Prostate gland (tissue), 2 donors: ENCODE measurements around the gene IFNA10. TPM values are rescaled to one million over a fixed set of nuclear protein-coding genes. Genes with fewer than 3 reads are reported as not detected.
"Not testable (repeated sequence)": the region's sequence is repeated elsewhere in the genome, so short reads cannot be mapped to it uniquely, and the experiment has no call there.

Experiments
- DNase-seq: peaks from one replicate; pipeline ENCODE4 v3.0.0-alpha.2; 2019; ENCODE audit warnings: low spot score
- H3K27ac ChIP-seq, 2 donors: fragments of 200-600 bp; sonication (generic); 2 replicates each; pipeline ENCODE4 v1.5.1; 2017 to 2019
- H3K27me3 ChIP-seq: fragments of 200-600 bp; sonication (generic); replicated peaks from 2 replicates; pipeline ENCODE4 v1.5.1; 2019; ENCODE audit not compliant: insufficient read depth
- H3K36me3 ChIP-seq, 2 donors: fragments of 200-600 bp; sonication (generic); 1 replicate in 1 of 2; 2 replicates in 1 of 2; pipeline versions ENCODE4 v1.5.1 to v1.8.1; 2017 to 2019
- H3K4me1 ChIP-seq: fragments of 200-600 bp; sonication (generic); replicated peaks from 2 replicates; pipeline ENCODE4 v1.5.1; 2019
- H3K4me3 ChIP-seq, 2 donors: fragments of 200-600 bp; sonication (generic); 2 replicates each; pipeline ENCODE4 v1.5.1; 2017 to 2019
- H3K9me3 ChIP-seq: fragments of 200-600 bp; sonication (generic); 2 replicates; pipeline ENCODE4 v1.5.1; 2017
- POLR2A ChIP-seq: fragments of 450-650 bp; IDR thresholded peaks from one replicate; pipeline ENCODE4 v1.6.1; 2016; ENCODE audit warnings: antibody characterized with exemption, mild to moderate bottlenecking
- POLR2AphosphoS5 ChIP-seq: sonication (generic); formaldehyde crosslinking; IDR thresholded peaks from one replicate; pipeline ENCODE4 v1.6.1; 2017; ENCODE audit warnings: antibody characterized with exemption
- WGBS: methylation state at CpG from one replicate; pipeline ENCODE4 v1.1.5; 2018; 5-methylcytosine and 5-hydroxymethylcytosine counted together
- intact Hi-C: fragments of 100-400 bp; cut with DNase I; formaldehyde crosslinking; loops from one replicate; pipeline ENCODE4 v1.14.2; 2022
- total RNA-seq, 2 donors: library from RNA; depleted of rRNA; stranded (reverse); fragments of >200 nt; gene quantifications; one replicate each; pipeline ENCODE4 v1.1.0, GENCODE V29; 2016
- TF ChIP-seq, protein P1 (sequence below), 4 experiments: fragments of 200-600 bp in 2 of 4; fragments of 450-650 bp in 2 of 4; sonication (generic) in 2 of 4; IDR thresholded peaks; 1 replicate in 3 of 4; 2 replicates in 1 of 4; pipeline ENCODE4 v1.5.1; 2016 to 2019; ENCODE audit warnings: antibody characterized with exemption in 4 of 4, mild to moderate bottlenecking in 2 of 4, moderate library complexity in 2 of 4

IFNA10 gene
- total RNA-seq, 2 donors from 2014 or later, result not detected

DNA sequence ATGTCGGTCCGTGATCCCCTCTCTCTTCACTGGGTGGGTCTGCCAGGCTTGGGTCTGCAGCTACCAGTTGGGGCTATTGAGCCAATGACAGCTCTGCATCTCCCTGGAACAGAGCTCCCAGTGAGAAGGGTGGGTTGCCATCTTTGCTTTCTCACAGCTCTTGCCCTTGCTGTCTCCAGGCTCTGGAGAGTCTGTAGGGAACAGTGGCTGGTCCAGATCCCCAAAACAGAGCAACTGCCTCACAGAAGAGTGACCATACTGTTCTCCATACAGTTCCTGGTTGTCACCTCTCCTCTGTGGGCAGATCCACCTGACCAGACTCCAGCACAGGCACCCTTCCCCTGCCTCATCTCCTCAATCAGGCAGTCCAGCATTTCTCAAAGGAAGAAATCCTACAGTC, 26.3 kb upstream of the IFNA10 start:
- H3K36me3 ChIP-seq, result no peaks in the 10 kb centered on the region
- H3K9me3 ChIP-seq, result no peaks in the 10 kb centered on the region
- DNase-seq, result no peak
- no peak overlapping the region for H3K4me3 ChIP-seq
- no peak overlapping the region for H3K27ac ChIP-seq
- WGBS, result 95% methylated on average over 2 of the region's 2 CpGs
- H3K4me1 ChIP-seq, result no peaks in the 10 kb centered on the region
- intact Hi-C loops, result loop anchor here (10.0 kb wide), 1 partner anchor 552 kb away; no protein-coding TSS in a partner anchor
- no peaks in the 10 kb centered on the region for H3K27me3 ChIP-seq
- TF ChIP-seq, protein P1, sequence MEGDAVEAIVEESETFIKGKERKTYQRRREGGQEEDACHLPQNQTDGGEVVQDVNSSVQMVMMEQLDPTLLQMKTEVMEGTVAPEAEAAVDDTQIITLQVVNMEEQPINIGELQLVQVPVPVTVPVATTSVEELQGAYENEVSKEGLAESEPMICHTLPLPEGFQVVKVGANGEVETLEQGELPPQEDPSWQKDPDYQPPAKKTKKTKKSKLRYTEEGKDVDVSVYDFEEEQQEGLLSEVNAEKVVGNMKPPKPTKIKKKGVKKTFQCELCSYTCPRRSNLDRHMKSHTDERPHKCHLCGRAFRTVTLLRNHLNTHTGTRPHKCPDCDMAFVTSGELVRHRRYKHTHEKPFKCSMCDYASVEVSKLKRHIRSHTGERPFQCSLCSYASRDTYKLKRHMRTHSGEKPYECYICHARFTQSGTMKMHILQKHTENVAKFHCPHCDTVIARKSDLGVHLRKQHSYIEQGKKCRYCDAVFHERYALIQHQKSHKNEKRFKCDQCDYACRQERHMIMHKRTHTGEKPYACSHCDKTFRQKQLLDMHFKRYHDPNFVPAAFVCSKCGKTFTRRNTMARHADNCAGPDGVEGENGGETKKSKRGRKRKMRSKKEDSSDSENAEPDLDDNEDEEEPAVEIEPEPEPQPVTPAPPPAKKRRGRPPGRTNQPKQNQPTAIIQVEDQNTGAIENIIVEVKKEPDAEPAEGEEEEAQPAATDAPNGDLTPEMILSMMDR (IDR thresholded peaks at IDR 0.05), result no peak
- TF ChIP-seq POLR2AphosphoS5 (no peak), POLR2A (no peak)

DNA sequence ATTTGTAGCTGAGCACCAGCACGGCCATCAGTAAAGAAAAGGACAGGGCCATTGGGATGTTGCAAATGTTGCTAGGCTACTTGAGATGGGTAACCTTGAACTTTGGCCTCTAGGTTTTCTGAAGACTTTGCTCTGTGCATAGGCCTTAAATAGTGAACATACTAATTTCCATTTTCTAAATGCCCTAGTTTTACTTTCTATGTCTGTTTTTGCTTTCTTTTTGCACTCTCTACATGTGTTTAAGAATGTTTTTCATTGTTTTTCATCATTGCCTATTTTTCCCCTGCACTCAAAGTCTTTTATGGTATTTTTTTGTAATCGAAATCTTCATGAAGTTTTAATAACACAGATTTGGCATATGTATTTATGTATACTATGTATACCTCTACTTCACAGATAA, 21.2 kb upstream of the IFNA10 start, which contains the start of gene IFNA17:
Gene IFNA17, minus strand, starts transcription at position 101 of the 400 bp plus-strand sequence. Its CDS starts 49 bp downstream, at position 52.
- H3K27ac ChIP-seq, result no peak within 1 kb of the TSS
- 81% methylated on average over 2 of the region's 2 CpGs for WGBS
- H3K27me3 ChIP-seq, result no peaks in the 10 kb centered on the region
- H3K9me3 ChIP-seq, result no peaks in the 10 kb centered on the region
- no peaks in the 10 kb centered on the region for H3K36me3 ChIP-seq
- no peak for DNase-seq
- intact Hi-C loops, result no loop called here
- no peak for TF ChIP-seq POLR2A
- TF ChIP-seq, protein P1 (IDR thresholded peaks at IDR 0.05), result no peak
- no peak for TF ChIP-seq POLR2AphosphoS5
- no peak within 1 kb of the TSS for H3K4me3 ChIP-seq
- no peaks in the 10 kb centered on the region for H3K4me1 ChIP-seq

DNA sequence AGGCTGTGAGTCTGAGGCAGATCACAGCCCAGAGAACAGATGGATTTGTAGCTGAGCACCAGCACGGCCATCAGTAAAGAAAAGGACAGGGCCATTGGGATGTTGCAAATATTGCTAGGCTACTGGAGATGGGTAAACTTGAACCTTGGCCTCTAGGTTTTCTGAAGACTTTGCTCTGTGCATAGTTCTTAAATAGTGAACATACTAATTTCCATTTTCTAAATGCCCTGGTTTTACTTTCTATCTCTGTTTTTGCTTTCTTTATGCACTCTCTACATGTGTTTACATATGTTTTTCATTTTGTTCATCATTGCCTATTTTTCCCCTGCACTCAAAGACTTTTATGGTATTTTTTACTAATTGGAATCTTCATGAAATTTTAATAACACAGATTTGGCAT, 10.3 kb upstream of the IFNA10 start, which contains the start of gene IFNA16:
Gene IFNA16, minus strand, starts transcription at position 101 of the 400 bp plus-strand sequence. Its CDS starts 6 bp downstream, at position 95.
- H3K27ac ChIP-seq, intact Hi-C loops, H3K36me3 ChIP-seq, H3K9me3 ChIP-seq, H3K4me1 ChIP-seq, H3K4me3 ChIP-seq, H3K27me3 ChIP-seq, DNase-seq: not testable (repeated sequence)
- WGBS, result 100% methylated on average over 1 of the region's 1 CpG

DNA sequence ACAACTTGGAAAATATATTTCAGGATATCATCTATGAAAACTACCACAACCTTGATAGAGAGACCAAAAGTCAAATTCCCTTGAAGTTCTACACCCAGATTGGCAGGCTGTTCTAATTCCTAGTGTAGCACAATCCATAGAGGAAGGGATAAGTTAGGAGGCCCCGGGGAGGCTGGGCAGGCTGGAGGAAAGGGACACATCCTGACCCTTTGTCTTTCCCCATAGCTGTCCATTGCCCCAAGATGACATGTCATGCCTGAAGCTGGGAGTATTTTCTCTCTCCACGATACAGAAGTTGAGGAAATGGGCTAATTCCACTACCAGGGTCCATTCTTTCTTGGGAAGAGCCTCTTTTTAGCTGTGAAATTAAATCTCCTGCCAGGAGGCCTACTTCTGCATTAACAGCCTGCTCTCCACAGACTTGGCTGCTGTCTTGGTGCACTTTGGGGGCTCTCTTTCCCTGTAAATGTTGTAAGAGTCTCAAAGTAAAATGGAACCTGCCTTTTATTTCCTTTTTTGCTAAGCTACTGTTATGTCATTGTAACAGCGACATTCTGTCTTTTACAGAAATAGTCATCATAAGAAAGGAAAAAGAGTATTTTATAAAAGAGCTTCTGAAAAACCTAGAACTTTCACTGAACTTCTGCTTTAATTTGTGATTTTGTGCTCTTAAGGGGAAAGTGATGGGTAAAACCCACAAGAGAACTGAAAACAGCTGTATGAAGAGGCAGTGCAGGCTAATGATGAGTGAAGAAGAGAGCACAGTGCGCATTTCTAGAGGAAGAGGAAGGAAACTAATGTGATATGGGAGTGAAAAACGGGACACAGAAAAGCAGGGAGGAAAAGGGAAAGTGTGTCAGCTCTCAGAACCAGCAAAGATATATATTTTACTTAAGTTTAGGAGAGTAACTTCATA, 6.7 kb upstream of the IFNA10 start:
- WGBS, result 50% methylated on average over 5 of the region's 5 CpGs
- H3K4me1 ChIP-seq, H3K27me3 ChIP-seq, DNase-seq, intact Hi-C loops, H3K36me3 ChIP-seq, H3K4me3 ChIP-seq, H3K27ac ChIP-seq, H3K9me3 ChIP-seq: not testable (repeated sequence)

DNA sequence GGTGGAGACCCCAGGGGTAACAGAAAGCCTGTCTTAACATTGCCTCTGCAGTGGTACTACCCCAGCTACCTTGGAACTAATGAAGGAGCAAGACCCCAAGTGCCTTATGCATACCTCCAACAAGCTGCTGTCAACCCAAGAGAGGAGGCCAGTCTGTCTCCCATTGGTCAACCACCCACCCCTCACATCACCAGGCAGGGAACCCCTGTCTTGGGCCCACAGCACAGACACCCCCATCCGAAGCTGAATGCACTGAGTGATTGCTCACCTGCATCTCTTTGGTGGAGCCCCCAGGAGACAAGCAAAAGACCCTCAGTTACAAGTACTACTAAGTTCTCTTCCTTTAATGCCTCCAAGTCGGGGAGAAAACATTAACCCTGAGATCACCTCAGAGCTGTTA, 5.2 kb upstream of the IFNA10 start:
- DNase-seq, H3K4me3 ChIP-seq, H3K36me3 ChIP-seq, intact Hi-C loops, H3K27me3 ChIP-seq, H3K9me3 ChIP-seq, H3K4me1 ChIP-seq, H3K27ac ChIP-seq: not testable (repeated sequence)
- WGBS, result 71% methylated on average over 2 of the region's 2 CpGs

DNA sequence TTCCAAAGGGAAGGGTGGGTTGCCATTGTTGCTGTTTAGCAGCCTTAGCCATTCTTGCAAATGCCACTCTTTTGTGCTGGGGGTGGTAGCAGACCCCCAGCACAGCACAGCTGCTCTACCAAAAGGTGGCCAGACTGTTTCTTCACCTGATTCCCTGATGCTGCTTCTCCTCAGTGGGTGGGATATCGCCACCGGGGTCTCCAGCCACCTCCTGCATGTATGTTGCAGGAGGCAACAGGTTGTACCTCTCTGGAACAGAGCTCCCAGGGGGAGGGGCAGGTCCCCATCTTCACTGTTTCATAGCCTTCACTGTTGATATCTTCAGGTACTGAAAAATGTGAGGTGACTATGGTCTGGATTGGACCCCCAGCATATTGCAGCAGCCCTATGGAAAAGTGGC, 3.8 kb upstream of the IFNA10 start:
- DNase-seq, H3K4me3 ChIP-seq, H3K27ac ChIP-seq, H3K4me1 ChIP-seq, intact Hi-C loops, H3K27me3 ChIP-seq, H3K36me3 ChIP-seq, H3K9me3 ChIP-seq: not testable (repeated sequence)
- WGBS, result 81% methylated on average over 2 of the region's 2 CpGs

DNA sequence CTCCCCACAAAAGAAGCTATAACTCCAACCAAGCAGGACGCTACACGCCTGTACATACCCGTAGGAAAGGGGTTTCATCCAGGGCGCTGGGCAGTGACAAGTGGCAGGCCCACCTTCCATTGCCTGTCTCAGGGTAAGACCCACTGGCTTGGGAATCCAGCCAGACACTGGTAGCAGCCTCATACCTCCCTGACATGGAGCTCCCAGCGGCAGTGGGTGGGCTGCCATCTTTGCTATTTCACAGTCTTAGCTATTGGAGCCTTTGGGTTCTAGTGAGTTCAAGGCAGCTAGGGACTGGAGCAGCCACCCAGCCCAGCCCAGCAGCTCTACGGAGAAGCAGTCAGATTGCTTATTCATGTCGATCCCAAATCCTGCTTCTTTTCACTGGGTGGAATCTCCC, 3.4 kb upstream of the IFNA10 start:
- no peak overlapping the region for H3K4me3 ChIP-seq
- DNase-seq, result no peak

More for the DNA sequence above, 3.4 kb upstream of the IFNA10 start:
- H3K36me3 ChIP-seq, result no peaks in the 10 kb centered on the region
- H3K27ac ChIP-seq, result no peak overlapping the region
- H3K9me3 ChIP-seq, result no peaks in the 10 kb centered on the region
- intact Hi-C loops, result no loop called here
- no peaks in the 10 kb centered on the region for H3K4me1 ChIP-seq
- TF ChIP-seq POLR2AphosphoS5 (no peak), POLR2A (no peak)
- TF ChIP-seq, protein P1 (IDR thresholded peaks at IDR 0.05), result no peak
- no peaks in the 10 kb centered on the region for H3K27me3 ChIP-seq
- 93% methylated on average over 7 of the region's 7 CpGs for WGBS
